Smooth muscle cell (in vitro differentiated cells): ENCODE data around the gene LAIR1. TPM values are rescaled to one million over a fixed set of nuclear protein-coding genes. Genes with fewer than 3 reads are reported as not detected.

Source experiments
- DNase-seq: peaks from one replicate; lab custom pipeline; 2025; ENCODE audit not compliant: unreplicated experiment; lab: John Stamatoyannopoulos, UW
- H2AFZ ChIP-seq: fragments of 200-600 bp; sonication (generic); 2 replicates; pipeline ENCODE4 v1.6.0; 2016; ENCODE audit warnings: antibody characterized with exemption, low read depth, mild to moderate bottlenecking
- H3F3A ChIP-seq: fragments of 200-600 bp; sonication (generic); 2 replicates; pipeline ENCODE4 v1.6.0; 2017; ENCODE audit warnings: antibody characterized with exemption, low read depth
- H3K27ac ChIP-seq: fragments of 200-600 bp; sonication (generic); 2 replicates; pipeline ENCODE4 v1.5.1; 2016; ENCODE audit warnings: low read depth, mild to moderate bottlenecking
- H3K27me3 ChIP-seq: fragments of 200-600 bp; sonication (generic); 2 replicates; pipeline ENCODE4 v1.6.1; 2016; ENCODE audit warnings: low read depth, mild to moderate bottlenecking
- H3K36me3 ChIP-seq: fragments of 200-600 bp; sonication (generic); 2 replicates; pipeline ENCODE4 v1.5.1; 2016; ENCODE audit warnings: low read depth
- H3K4me1 ChIP-seq: fragments of 200-600 bp; sonication (generic); 2 replicates; pipeline ENCODE4 v1.5.1; 2016; ENCODE audit warnings: low read depth
- H3K4me2 ChIP-seq: fragments of 200-600 bp; sonication (generic); 2 replicates; pipeline ENCODE4 v1.6.0; 2016; ENCODE audit warnings: mild to moderate bottlenecking
- H3K4me3 ChIP-seq: fragments of 200-600 bp; sonication (generic); 2 replicates; pipeline ENCODE4 v1.5.1; 2016; ENCODE audit warnings: mild to moderate bottlenecking
- H3K79me2 ChIP-seq: fragments of 200-600 bp; sonication (generic); 2 replicates; pipeline ENCODE4 v1.6.0; 2016; ENCODE audit warnings: low read depth, mild to moderate bottlenecking
- H3K9ac ChIP-seq: fragments of 200-600 bp; sonication (generic); 2 replicates; pipeline ENCODE4 v1.6.0; 2016; ENCODE audit warnings: low read depth
- H3K9me3 ChIP-seq: fragments of 200-600 bp; sonication (generic); replicated peaks from 2 replicates; pipeline ENCODE4 v1.5.1; 2016; ENCODE audit warnings: low read depth
- H4K20me1 ChIP-seq: fragments of 200-600 bp; sonication (generic); 2 replicates; pipeline ENCODE4 v1.6.0; 2016; ENCODE audit warnings: low read depth
- CTCF ChIP-seq: fragments of 200-600 bp; sonication (generic); IDR thresholded peaks from 2 replicates; pipeline ENCODE4 v1.5.1; 2017; ENCODE audit warnings: borderline replicate concordance, mild to moderate bottlenecking, antibody characterized with exemption; ENCODE audit not compliant: insufficient read depth, poor library complexity, severe bottlenecking
- WGBS: methylation state at CpG from one replicate; pipeline ENCODE4 v1.1.7; 2016; ENCODE audit warnings: low lambda C conversion rate; 5-methylcytosine and 5-hydroxymethylcytosine counted together
- polyA plus RNA-seq: library from polyadenylated mRNA; unstranded; fragments of >200 nt; fragmentation: Nextera tagmentation; extraction: Ambion mirVana; gene quantifications from 2 replicates; pipeline ENCODE4 v1.2.1, GENCODE V29; 2016
- total RNA-seq: library from RNA; depleted of rRNA; stranded (reverse); fragments of >200 nt; gene quantifications from 2 replicates; pipeline ENCODE4 v1.2.3, GENCODE V29; 2014

LAIR1 gene
- total and polyA plus RNA-seq, 2 experiments from 2014 or later, result not detected

- no peak overlapping the region for H3K27ac ChIP-seq
These were observed 36.2 kb upstream of the LAIR1 start for GRCh38 chr19:54400913-54401312.

GRCh38 chr19:54399189-54399588, 34.5 kb upstream of the LAIR1 start:
- Histone ChIP-seq H3K27ac (no peak overlapping the region), H3K36me3 (no peaks in the 10 kb centered on the region), H3K9me3 (no peaks in the 10 kb centered on the region), H4K20me1 (no peaks in the 10 kb centered on the region), H3K4me1 (no peaks in the 10 kb centered on the region), H3K27me3 (no peaks in the 10 kb centered on the region), H3K4me2 (no peak overlapping the region), H3K9ac (no peak overlapping the region), H3K79me2 (no peaks in the 10 kb centered on the region), H3F3A (no peaks in the 10 kb centered on the region), H2AFZ (no peak overlapping the region), H3K4me3 (no peak overlapping the region)
- TF ChIP-seq CTCF, result no peak
- 70% methylated on average over 2 of the region's 2 CpGs for WGBS
- DNase-seq, result no peak

More at GRCh38 chr19:54400913-54401312, 36.2 kb upstream of the LAIR1 start:
- no peak for DNase-seq
- no peaks in the 10 kb centered on the region for H3K79me2 ChIP-seq
- H3K4me2 ChIP-seq, result no peak overlapping the region
- no peaks in the 10 kb centered on the region for H3K27me3 ChIP-seq
- no peaks in the 10 kb centered on the region for H3K36me3 ChIP-seq
- no peaks in the 10 kb centered on the region for H3K9me3 ChIP-seq
- no peaks in the 10 kb centered on the region for H3F3A ChIP-seq
- H2AFZ ChIP-seq, result no peak overlapping the region
- 84% methylated on average over 6 of the region's 6 CpGs for WGBS
- H3K9ac ChIP-seq, result no peak overlapping the region
- H3K4me3 ChIP-seq, result no peak overlapping the region
- no peaks in the 10 kb centered on the region for H4K20me1 ChIP-seq
- no peak for TF ChIP-seq CTCF
- no peaks in the 10 kb centered on the region for H3K4me1 ChIP-seq

GRCh38 chr19:54395685-54396084, 31.0 kb upstream of the LAIR1 start:
- no peaks in the 10 kb centered on the region for H3K79me2 ChIP-seq
- H3K4me3 ChIP-seq, result no peak overlapping the region
- H3K27me3 ChIP-seq, result no peaks in the 10 kb centered on the region
- no peaks in the 10 kb centered on the region for H3K36me3 ChIP-seq
- H3F3A ChIP-seq, result no peaks in the 10 kb centered on the region
- no peak overlapping the region for H3K27ac ChIP-seq
- H3K9ac ChIP-seq, result no peak overlapping the region
- no peak for DNase-seq
- TF ChIP-seq CTCF, result no peak
- no peak overlapping the region for H3K4me2 ChIP-seq
- H4K20me1 ChIP-seq, result no peaks in the 10 kb centered on the region
- no peak overlapping the region for H2AFZ ChIP-seq
- H3K9me3 ChIP-seq, result no peaks in the 10 kb centered on the region
- 81% methylated on average over 8 of the region's 8 CpGs for WGBS
- no peaks in the 10 kb centered on the region for H3K4me1 ChIP-seq

- Histone ChIP-seq H3K4me2 (no peak overlapping the region), H3K4me3 (no peak overlapping the region), H4K20me1 (no peaks in the 10 kb centered on the region), H3K9ac (no peak overlapping the region), H3K79me2 (no peaks in the 10 kb centered on the region), H2AFZ (no peak overlapping the region), H3F3A (no peaks in the 10 kb centered on the region), H3K4me1 (no peaks in the 10 kb centered on the region), H3K27me3 (peaks cover 19% of the 10 kb centered on the region), H3K9me3 (no peaks in the 10 kb centered on the region), H3K36me3 (no peaks in the 10 kb centered on the region), H3K27ac (no peak overlapping the region)
- no peak for DNase-seq
- 82% methylated on average over 13 of the region's 16 CpGs for WGBS
- TF ChIP-seq CTCF, result no peak
These were observed 28.6 kb upstream of the LAIR1 start for GRCh38 chr19:54393381-54393780.
